Mucosa of rectum (tissue), 2 donors: Measurements from ENCODE around the gene GFRA3.

Source experiments
- H3K27ac ChIP-seq, 2 donors: one replicate each; pipeline ENCODE4 v1.7.0; 2013; ENCODE audit warnings: inconsistent platforms in 2 of 2, low read depth in 2 of 2, low read length in 2 of 2
- H3K27me3 ChIP-seq, 2 donors: one replicate each; pipeline ENCODE4 v1.7.0; 2013; ENCODE audit warnings: low read length in 2 of 2; ENCODE audit not compliant: control insufficient read depth in 2 of 2, insufficient read depth in 2 of 2
- H3K36me3 ChIP-seq, 2 donors: one replicate each; pipeline ENCODE4 v1.7.0; 2013; ENCODE audit warnings: low read length in 2 of 2; ENCODE audit not compliant: control insufficient read depth in 2 of 2, insufficient read depth in 2 of 2
- H3K4me1 ChIP-seq, 2 donors: one replicate each; pipeline ENCODE4 v1.7.0; 2013; ENCODE audit warnings: low read length in 2 of 2, mild to moderate bottlenecking in 1 of 2; ENCODE audit not compliant: control insufficient read depth in 2 of 2, insufficient read depth in 2 of 2
- H3K4me3 ChIP-seq, 2 donors: one replicate each; pipeline ENCODE4 v1.7.0; 2013; ENCODE audit warnings: low read length in 2 of 2
- H3K9ac ChIP-seq, 2 donors: one replicate each; pipeline ENCODE4 v1.7.0; 2013; ENCODE audit warnings: low read length in 2 of 2, low read depth in 1 of 2, mild to moderate bottlenecking in 1 of 2
- H3K9me3 ChIP-seq, 2 donors: one replicate each; pipeline ENCODE4 v1.7.0; 2013; ENCODE audit warnings: low read length in 2 of 2; ENCODE audit not compliant: control insufficient read depth in 2 of 2
- donor health status: healthy.
- donor health status: Normal muscosa, but diverticular disease.

Gene GFRA3

DNA sequence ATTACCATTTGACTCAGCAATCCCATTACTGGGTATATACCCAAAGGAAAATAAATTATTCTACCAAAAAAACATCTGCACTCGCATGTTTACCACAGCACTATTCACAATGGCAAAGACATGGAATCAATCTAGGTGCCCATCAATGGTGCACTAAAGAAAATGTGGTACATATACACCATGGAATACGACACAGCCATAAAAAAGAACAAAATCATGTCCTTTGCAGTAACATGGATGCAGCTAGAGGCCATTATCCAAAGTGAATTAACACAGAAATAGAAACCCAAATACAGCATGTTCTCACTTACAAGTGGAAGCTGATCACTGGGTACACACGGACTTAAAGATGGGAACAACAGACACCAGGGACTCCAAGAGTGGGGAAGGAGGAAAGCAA is 63.4 kb downstream of the GFRA3 start:
- no peaks in the 10 kb centered on the region for H3K27me3 ChIP-seq
- peaks cover 7 to 9% of the 10 kb centered on the region in 2 donors for H3K4me1 ChIP-seq
- no peak overlapping the region for H3K27ac ChIP-seq
- H3K4me3 ChIP-seq, result no peak overlapping the region
- H3K36me3 ChIP-seq, result peaks cover 2 to 4% of the 10 kb centered on the region in 2 donors
- H3K9ac ChIP-seq, result no peak overlapping the region
- H3K9me3 ChIP-seq, result no peaks in the 10 kb centered on the region
